WTC11 (cell line): Measurements from ENCODE around the gene IRF2BP2. TPM values are rescaled to one million over a fixed set of nuclear protein-coding genes. Genes with fewer than 3 reads are reported as not detected.
A peak's percentile ranks its signal among the peaks of the same experiment; 100 is the strongest.

Experiments used
- ATAC-seq: fragments of 200-7000 bp; cut with Tn5 transposase; 2 replicates; pipeline ENCODE4 v1.10.0; 2021; ENCODE audit warnings: mild to moderate bottlenecking, moderate library complexity
- CTCF ChIA-PET: fragments of 300-600 bp; sonication (Branson Sonifier 250); formaldehyde crosslinking; loops from one replicate; lab custom pipeline; 2021; ENCODE audit warnings: antibody characterized with exemption; lab: Charles Lee
- POLR2A ChIA-PET: fragments of 350-600 bp; sonication (Branson Sonifier 250); formaldehyde crosslinking; loops from one replicate; lab custom pipeline; 2021; ENCODE audit warnings: antibody characterized with exemption; lab: Charles Lee
- DNase-seq: peaks from one replicate; pipeline ENCODE4 v3.0.0; 2021; ENCODE audit warnings: low spot score
- H3K27ac Mint-ChIP-seq: 2 replicates; pipeline ENCODE4 v1.8.0; 2021; ENCODE audit warnings: mixed read lengths
- H3K27me3 Mint-ChIP-seq: 2 replicates; pipeline ENCODE4 v1.8.0; 2021; ENCODE audit warnings: low read depth, mild to moderate bottlenecking, moderate library complexity, mixed read lengths
- H3K36me3 Mint-ChIP-seq: 2 replicates; pipeline ENCODE4 v1.8.0; 2021; ENCODE audit warnings: mixed read lengths
- H3K4me1 Mint-ChIP-seq: 2 replicates; pipeline ENCODE4 v1.8.0; 2022; ENCODE audit warnings: mixed read lengths
- H3K4me3 Mint-ChIP-seq: 2 replicates; pipeline ENCODE4 v1.8.0; 2021; ENCODE audit warnings: mild to moderate bottlenecking, moderate library complexity, mixed read lengths
- H3K9me3 Mint-ChIP-seq: 2 replicates; pipeline ENCODE4 v1.8.0; 2021; ENCODE audit warnings: mixed read lengths
- CREB1 ChIP-seq: sonication (generic); formaldehyde crosslinking; IDR thresholded peaks from 2 replicates; pipeline ENCODE4 v1.8.0; 2023; ENCODE audit warnings: mild to moderate bottlenecking, missing genetic modification reagents
- EMX1 ChIP-seq: fragments of 250-450 bp; sonication (Bioruptor Pico); IDR thresholded peaks from 2 replicates; pipeline ENCODE4 v1.8.0; 2021; ENCODE audit warnings: mild to moderate bottlenecking
- FOXK1 ChIP-seq: sonication (generic); formaldehyde crosslinking; IDR thresholded peaks from 2 replicates; pipeline ENCODE4 v1.8.0; 2022; ENCODE audit warnings: mild to moderate bottlenecking, moderate library complexity, missing genetic modification reagents
- GABPB1 ChIP-seq: sonication (generic); formaldehyde crosslinking; IDR thresholded peaks from 2 replicates; pipeline ENCODE4 v1.8.1; 2023; ENCODE audit warnings: mild to moderate bottlenecking, missing genetic modification reagents
- GTF2I ChIP-seq: fragments of 250-450 bp; sonication (Bioruptor Pico); conservative IDR thresholded peaks from 2 replicates; pipeline ENCODE4 v1.4.0; 2021; ENCODE audit warnings: mild to moderate bottlenecking
- KAT7 ChIP-seq: sonication (generic); formaldehyde crosslinking; IDR thresholded peaks from 2 replicates; pipeline ENCODE4 v1.8.1; 2023; ENCODE audit warnings: missing genetic modification reagents, mild to moderate bottlenecking, borderline replicate concordance
- NFATC4 ChIP-seq: fragments of 250-450 bp; sonication (Bioruptor Pico); IDR thresholded peaks from 2 replicates; pipeline ENCODE4 v1.9.0; 2021; ENCODE audit warnings: mild to moderate bottlenecking
- SP1 ChIP-seq: sonication (generic); formaldehyde crosslinking; conservative IDR thresholded peaks from 2 replicates; pipeline ENCODE4 v1.8.1; 2022; ENCODE audit warnings: missing genetic modification reagents
- TCF7 ChIP-seq: sonication (generic); formaldehyde crosslinking; IDR thresholded peaks from 2 replicates; pipeline ENCODE4 v1.8.0; 2022; ENCODE audit warnings: mild to moderate bottlenecking, low read depth, missing genetic modification reagents, moderate library complexity
- ZNF138 ChIP-seq: sonication (generic); formaldehyde crosslinking; conservative IDR thresholded peaks from 2 replicates; pipeline ENCODE4 v1.8.1; 2022; ENCODE audit warnings: mild to moderate bottlenecking, moderate library complexity, missing genetic modification reagents
- ZNF232 ChIP-seq: sonication (generic); formaldehyde crosslinking; IDR thresholded peaks from 2 replicates; pipeline ENCODE4 v1.8.0; 2022; ENCODE audit warnings: mild to moderate bottlenecking, missing genetic modification reagents
- ZNF396 ChIP-seq: fragments of 250-450 bp; sonication (Bioruptor Pico); IDR thresholded peaks from 2 replicates; pipeline ENCODE4 v1.8.0; 2021; ENCODE audit warnings: mild to moderate bottlenecking, moderate library complexity, borderline replicate concordance
- total RNA-seq: library from RNA; stranded (reverse); gene quantifications from 3 replicates; pipeline ENCODE4 v1.2.3, GENCODE V29; 2021
- TF ChIP-seq, protein P1 (sequence below): sonication (generic); formaldehyde crosslinking; conservative IDR thresholded peaks from 2 replicates; pipeline ENCODE4 v1.8.1; 2023; ENCODE audit warnings: mild to moderate bottlenecking, low read depth, missing genetic modification reagents, moderate library complexity
- TF ChIP-seq, protein P2 (sequence below): sonication (generic); formaldehyde crosslinking; IDR thresholded peaks from 2 replicates; pipeline ENCODE4 v1.8.1; 2023; ENCODE audit warnings: mild to moderate bottlenecking, missing genetic modification reagents
- TF ChIP-seq, protein P3 (sequence below): sonication (generic); formaldehyde crosslinking; IDR thresholded peaks from 2 replicates; pipeline ENCODE4 v1.8.0; 2022; ENCODE audit warnings: mild to moderate bottlenecking, missing genetic modification reagents
- TF ChIP-seq, protein P4 (sequence below): sonication (generic); formaldehyde crosslinking; IDR thresholded peaks from 2 replicates; pipeline ENCODE4 v1.8.0; 2023; ENCODE audit warnings: missing genetic modification reagents
- TF ChIP-seq, protein P5 (sequence below): fragments of 250-450 bp; sonication (Bioruptor Pico); IDR thresholded peaks from 2 replicates; pipeline ENCODE4 v1.8.0; 2021; ENCODE audit warnings: mild to moderate bottlenecking

IRF2BP2 gene
- total RNA-seq, 1 experiment from 2014 or later, result 70.9 TPM

DNA sequence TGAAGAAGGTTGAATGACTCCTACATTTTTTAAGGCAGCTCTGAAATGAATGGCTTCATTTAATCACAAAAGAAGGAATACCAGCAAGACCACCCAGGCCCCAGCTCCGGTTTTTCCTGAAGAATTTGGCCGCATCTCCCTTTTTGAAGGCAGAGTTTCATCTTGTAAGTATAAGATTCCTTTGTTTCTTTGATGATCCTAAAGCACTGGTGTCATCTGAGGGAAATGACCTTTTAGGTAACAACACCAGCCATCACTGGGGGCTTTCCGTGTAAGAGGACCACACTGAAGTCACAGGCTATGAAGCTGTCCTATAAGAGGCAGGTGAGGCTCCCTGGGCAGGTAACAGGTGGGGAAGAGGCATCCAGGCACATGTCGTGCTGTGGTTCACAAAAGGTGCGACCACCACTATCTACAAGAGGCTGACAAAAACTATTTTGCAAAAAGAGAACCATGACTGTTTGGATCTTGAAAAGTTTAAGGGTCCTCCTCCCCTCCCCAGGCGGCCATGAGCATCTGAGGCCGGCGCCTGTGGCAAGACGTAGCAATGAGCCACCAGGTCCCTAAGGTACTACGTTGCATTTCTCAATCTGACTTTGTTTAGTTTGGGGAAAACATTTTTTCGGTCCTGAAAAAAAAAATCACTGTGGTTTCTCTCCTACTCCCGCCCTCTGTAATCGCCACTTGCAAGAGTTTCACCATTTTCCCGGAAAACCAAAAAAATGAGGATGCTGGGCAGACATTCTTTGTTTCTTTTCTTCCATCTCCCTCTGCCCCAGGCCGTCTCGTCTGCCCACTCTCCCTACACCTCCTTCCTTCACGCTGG lies 46.3 kb upstream of the IRF2BP2 start:
- no peak overlapping the region for H3K4me3 Mint-ChIP-seq
- H3K36me3 Mint-ChIP-seq, result no peaks in the 10 kb centered on the region
- ChIA-PET CTCF (interaction anchor here (1.9 kb wide), 1 partner anchor 428 kb away, joined by 6 read pairs; no protein-coding TSS in a partner anchor), POLR2A (interaction anchor here (1.3 kb wide), 1 partner anchor 46 kb away, joined by 3 read pairs; the partner anchor contains the start of gene IRF2BP2)
- ATAC-seq, result peak; percentile 15
- TF ChIP-seq GABPB1 (CRISPR knock-in tag), result no peak
- no peak for TF ChIP-seq CREB1
- TF ChIP-seq, protein P1, sequence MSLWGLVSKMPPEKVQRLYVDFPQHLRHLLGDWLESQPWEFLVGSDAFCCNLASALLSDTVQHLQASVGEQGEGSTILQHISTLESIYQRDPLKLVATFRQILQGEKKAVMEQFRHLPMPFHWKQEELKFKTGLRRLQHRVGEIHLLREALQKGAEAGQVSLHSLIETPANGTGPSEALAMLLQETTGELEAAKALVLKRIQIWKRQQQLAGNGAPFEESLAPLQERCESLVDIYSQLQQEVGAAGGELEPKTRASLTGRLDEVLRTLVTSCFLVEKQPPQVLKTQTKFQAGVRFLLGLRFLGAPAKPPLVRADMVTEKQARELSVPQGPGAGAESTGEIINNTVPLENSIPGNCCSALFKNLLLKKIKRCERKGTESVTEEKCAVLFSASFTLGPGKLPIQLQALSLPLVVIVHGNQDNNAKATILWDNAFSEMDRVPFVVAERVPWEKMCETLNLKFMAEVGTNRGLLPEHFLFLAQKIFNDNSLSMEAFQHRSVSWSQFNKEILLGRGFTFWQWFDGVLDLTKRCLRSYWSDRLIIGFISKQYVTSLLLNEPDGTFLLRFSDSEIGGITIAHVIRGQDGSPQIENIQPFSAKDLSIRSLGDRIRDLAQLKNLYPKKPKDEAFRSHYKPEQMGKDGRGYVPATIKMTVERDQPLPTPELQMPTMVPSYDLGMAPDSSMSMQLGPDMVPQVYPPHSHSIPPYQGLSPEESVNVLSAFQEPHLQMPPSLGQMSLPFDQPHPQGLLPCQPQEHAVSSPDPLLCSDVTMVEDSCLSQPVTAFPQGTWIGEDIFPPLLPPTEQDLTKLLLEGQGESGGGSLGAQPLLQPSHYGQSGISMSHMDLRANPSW (CRISPR knock-in tag), result no peak
- no peak for TF ChIP-seq ZNF396 (CRISPR knock-in tag)
- TF ChIP-seq, protein P2, sequence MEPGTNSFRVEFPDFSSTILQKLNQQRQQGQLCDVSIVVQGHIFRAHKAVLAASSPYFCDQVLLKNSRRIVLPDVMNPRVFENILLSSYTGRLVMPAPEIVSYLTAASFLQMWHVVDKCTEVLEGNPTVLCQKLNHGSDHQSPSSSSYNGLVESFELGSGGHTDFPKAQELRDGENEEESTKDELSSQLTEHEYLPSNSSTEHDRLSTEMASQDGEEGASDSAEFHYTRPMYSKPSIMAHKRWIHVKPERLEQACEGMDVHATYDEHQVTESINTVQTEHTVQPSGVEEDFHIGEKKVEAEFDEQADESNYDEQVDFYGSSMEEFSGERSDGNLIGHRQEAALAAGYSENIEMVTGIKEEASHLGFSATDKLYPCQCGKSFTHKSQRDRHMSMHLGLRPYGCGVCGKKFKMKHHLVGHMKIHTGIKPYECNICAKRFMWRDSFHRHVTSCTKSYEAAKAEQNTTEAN, result no peak
- no peak for TF ChIP-seq NFATC4 (CRISPR knock-in tag)
- TF ChIP-seq FOXK1 (CRISPR knock-in tag), result no peak
- TF ChIP-seq SP1 (CRISPR knock-in tag), result no peak
- TF ChIP-seq, protein P3, sequence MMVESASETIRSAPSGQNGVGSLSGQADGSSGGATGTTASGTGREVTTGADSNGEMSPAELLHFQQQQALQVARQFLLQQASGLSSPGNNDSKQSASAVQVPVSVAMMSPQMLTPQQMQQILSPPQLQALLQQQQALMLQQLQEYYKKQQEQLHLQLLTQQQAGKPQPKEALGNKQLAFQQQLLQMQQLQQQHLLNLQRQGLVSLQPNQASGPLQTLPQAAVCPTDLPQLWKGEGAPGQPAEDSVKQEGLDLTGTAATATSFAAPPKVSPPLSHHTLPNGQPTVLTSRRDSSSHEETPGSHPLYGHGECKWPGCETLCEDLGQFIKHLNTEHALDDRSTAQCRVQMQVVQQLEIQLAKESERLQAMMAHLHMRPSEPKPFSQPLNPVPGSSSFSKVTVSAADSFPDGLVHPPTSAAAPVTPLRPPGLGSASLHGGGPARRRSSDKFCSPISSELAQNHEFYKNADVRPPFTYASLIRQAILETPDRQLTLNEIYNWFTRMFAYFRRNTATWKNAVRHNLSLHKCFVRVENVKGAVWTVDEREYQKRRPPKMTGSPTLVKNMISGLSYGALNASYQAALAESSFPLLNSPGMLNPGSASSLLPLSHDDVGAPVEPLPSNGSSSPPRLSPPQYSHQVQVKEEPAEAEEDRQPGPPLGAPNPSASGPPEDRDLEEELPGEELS (CRISPR knock-in tag), result no peak
- no peak for TF ChIP-seq GTF2I (CRISPR knock-in tag)
- TF ChIP-seq, protein P4, sequence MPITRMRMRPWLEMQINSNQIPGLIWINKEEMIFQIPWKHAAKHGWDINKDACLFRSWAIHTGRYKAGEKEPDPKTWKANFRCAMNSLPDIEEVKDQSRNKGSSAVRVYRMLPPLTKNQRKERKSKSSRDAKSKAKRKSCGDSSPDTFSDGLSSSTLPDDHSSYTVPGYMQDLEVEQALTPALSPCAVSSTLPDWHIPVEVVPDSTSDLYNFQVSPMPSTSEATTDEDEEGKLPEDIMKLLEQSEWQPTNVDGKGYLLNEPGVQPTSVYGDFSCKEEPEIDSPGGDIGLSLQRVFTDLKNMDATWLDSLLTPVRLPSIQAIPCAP (CRISPR knock-in tag), result no peak
- no peak for TF ChIP-seq EMX1
- TF ChIP-seq, protein P5, sequence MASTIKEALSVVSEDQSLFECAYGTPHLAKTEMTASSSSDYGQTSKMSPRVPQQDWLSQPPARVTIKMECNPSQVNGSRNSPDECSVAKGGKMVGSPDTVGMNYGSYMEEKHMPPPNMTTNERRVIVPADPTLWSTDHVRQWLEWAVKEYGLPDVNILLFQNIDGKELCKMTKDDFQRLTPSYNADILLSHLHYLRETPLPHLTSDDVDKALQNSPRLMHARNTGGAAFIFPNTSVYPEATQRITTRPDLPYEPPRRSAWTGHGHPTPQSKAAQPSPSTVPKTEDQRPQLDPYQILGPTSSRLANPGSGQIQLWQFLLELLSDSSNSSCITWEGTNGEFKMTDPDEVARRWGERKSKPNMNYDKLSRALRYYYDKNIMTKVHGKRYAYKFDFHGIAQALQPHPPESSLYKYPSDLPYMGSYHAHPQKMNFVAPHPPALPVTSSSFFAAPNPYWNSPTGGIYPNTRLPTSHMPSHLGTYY (CRISPR knock-in tag), result no peak
- TF ChIP-seq KAT7 (CRISPR knock-in tag), result no peak
- TF ChIP-seq ZNF138 (CRISPR knock-in tag), result no peak
- TF ChIP-seq ZNF232, result no peak
- TF ChIP-seq TCF7 (CRISPR knock-in tag), result no peak
- H3K27me3 Mint-ChIP-seq, result no peaks in the 10 kb centered on the region
- peaks cover 7% of the 10 kb centered on the region for H3K9me3 Mint-ChIP-seq
- H3K27ac Mint-ChIP-seq, result no peak overlapping the region; the same call in 1 of the 2 replicates
- peaks cover 35% of the 10 kb centered on the region for H3K4me1 Mint-ChIP-seq
- no peak for DNase-seq
